AG04449 (cell line): ENCODE results near the gene PLEKHM2.

Experiments
- CTCF ChIA-PET: fragments of 350-600 bp; formaldehyde crosslinking; extraction: SDS; loops from one replicate; lab custom pipeline; 2021; ENCODE audit warnings: antibody characterized with exemption; lab: Yijun Ruan, JAX
- POLR2A ChIA-PET: fragments of 400-600, 350-600 bp; formaldehyde crosslinking; extraction: SDS; loops from one replicate; lab custom pipeline; 2020; ENCODE audit warnings: antibody characterized with exemption, inconsistent platforms; lab: Yijun Ruan, JAX
- DNase-seq: peaks from one replicate; pipeline ENCODE4 v3.0.0-alpha.2; 2010; ENCODE audit warnings: low read depth, low spot score
- H3K4me3 ChIP-seq: 2 replicates; pipeline ENCODE4 v1.5.1; 2011; ENCODE audit warnings: low read depth, mild to moderate bottlenecking, control low read depth, low read length
- CTCF ChIP-seq: IDR thresholded peaks from one replicate; pipeline ENCODE4 v1.5.1; 2011; ENCODE audit warnings: mild to moderate bottlenecking, moderate library complexity, low read length, control low read depth, inconsistent platforms; ENCODE audit not compliant: insufficient read depth; ENCODE audit errors: missing control alignments

Gene PLEKHM2

GRCh38 chr1:15771836-15772515, 87.9 kb downstream of the PLEKHM2 start:
- TF ChIP-seq CTCF, result no peak
- no peak for DNase-seq
- POLR2A ChIA-PET, result no interaction called here
- no peak overlapping the region for H3K4me3 ChIP-seq
- CTCF ChIA-PET, result interaction anchor here (2.8 kb wide), 1 partner anchor 20 kb away, joined by 9 read pairs; no protein-coding TSS in a partner anchor

- ChIA-PET POLR2A (interaction anchor here (1.1 kb wide), 1 partner anchor 16 kb away, joined by 3 read pairs; no protein-coding TSS in a partner anchor), CTCF (interaction anchor here (0.6 to 2.0 kb wide), 6 partner anchors 9 to 258 kb away, joined by 3 to 9 read pairs (median 4); partner anchors contain the start of gene ZBTB17)
- no peak for DNase-seq
- no peak for TF ChIP-seq CTCF
- H3K4me3 ChIP-seq, result no peak overlapping the region
These were observed 91.6 kb downstream of the PLEKHM2 start for GRCh38 chr1:15775706-15776105.

DNA sequence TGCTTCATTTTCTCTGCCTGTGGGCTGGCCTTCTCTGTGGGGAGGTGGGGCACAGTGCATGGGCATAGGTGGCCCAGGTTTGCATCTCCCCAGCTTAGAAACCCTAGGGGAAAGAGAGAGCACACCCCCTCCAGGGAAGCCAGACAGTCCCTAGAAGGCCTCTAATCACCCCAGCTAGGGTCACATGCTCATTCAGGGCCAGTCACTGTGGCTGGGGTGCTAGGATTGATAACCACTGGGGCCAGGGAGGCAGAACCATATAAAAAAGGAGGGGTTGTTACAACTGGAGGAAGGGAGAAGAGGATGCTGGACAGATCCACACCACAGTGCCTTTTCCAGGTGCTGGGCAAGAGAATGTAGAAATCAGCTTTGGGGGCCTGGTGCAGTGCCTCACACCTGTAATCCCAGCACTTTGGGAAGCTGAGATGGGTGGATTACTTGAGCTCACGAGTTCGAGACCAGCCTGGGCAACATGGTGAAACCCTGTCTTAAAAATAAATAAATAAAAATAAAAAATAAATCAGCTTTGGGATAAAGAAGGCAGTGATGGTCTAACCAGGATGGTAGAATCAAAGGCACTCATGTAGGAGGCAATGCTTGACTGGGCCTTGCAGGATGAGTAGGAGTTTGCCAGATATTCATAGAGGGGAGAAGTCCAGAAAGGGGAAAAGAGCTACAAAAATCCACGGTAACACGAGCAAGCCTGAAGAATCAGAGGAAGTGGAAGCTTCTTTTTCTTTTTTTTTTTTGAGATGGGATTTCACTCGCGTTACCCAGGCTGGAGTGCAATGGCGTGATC, 94.0 kb downstream of the PLEKHM2 start:
- POLR2A ChIA-PET, result no interaction called here
- CTCF ChIA-PET, result interaction anchor here (1.4 to 4.2 kb wide), 2 partner anchors 9 to 13 kb away, joined by 4 to 24 read pairs; no protein-coding TSS in a partner anchor
- H3K4me3 ChIP-seq, result no peak overlapping the region

More for the DNA sequence above, 94.0 kb downstream of the PLEKHM2 start:
- DNase-seq, result no peak
- TF ChIP-seq CTCF, result no peak
